ENCODE data around the gene SIPA1.

Gene SIPA1, protein sequence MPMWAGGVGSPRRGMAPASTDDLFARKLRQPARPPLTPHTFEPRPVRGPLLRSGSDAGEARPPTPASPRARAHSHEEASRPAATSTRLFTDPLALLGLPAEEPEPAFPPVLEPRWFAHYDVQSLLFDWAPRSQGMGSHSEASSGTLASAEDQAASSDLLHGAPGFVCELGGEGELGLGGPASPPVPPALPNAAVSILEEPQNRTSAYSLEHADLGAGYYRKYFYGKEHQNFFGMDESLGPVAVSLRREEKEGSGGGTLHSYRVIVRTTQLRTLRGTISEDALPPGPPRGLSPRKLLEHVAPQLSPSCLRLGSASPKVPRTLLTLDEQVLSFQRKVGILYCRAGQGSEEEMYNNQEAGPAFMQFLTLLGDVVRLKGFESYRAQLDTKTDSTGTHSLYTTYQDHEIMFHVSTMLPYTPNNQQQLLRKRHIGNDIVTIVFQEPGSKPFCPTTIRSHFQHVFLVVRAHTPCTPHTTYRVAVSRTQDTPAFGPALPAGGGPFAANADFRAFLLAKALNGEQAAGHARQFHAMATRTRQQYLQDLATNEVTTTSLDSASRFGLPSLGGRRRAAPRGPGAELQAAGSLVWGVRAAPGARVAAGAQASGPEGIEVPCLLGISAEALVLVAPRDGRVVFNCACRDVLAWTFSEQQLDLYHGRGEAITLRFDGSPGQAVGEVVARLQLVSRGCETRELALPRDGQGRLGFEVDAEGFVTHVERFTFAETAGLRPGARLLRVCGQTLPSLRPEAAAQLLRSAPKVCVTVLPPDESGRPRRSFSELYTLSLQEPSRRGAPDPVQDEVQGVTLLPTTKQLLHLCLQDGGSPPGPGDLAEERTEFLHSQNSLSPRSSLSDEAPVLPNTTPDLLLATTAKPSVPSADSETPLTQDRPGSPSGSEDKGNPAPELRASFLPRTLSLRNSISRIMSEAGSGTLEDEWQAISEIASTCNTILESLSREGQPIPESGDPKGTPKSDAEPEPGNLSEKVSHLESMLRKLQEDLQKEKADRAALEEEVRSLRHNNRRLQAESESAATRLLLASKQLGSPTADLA

DNA sequence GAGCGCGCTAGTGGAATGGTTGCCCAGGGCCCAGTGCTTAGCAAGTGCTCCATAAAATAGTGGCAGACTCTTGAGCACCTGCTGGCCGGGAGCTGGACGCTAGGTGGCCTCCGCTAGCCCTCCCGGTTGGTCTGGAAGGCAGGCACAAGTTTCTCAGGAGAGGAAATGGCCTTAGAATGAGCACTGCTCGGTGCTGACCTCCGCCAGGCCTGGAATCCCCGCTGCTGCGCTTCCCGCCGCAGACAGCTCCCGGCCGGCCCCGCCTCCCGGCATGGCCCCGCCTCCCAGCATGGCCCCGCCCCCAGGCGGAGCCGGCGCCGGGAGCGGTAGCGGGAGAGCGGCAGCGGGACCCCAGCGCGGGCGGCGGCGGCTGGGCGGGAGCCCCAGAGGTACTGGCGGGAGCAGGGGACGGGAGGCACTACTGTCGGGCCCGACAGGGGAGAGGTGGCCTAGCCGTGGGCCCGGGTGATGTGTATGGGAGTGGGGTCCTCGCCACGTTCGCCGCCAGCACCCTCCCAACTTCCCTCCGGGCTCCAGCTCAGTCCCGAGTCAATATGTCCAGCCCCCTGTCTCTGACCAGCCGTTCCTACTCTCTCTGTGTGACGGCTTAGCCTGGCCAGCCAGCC, at the start of gene SIPA1:
SIPA1 (plus strand) TSS at position 308 of the 626 bp plus-strand sequence. CDS start 2,821 bp downstream, outside the sequence.
- DNase-seq (ENCODE audit: low read depth): peak; percentile 30
- peak within 1 kb of the TSS; percentile 49 for H3K4me3 ChIP-seq (ENCODE audit: low read depth, low read length)
- TF ChIP-seq, protein P1, sequence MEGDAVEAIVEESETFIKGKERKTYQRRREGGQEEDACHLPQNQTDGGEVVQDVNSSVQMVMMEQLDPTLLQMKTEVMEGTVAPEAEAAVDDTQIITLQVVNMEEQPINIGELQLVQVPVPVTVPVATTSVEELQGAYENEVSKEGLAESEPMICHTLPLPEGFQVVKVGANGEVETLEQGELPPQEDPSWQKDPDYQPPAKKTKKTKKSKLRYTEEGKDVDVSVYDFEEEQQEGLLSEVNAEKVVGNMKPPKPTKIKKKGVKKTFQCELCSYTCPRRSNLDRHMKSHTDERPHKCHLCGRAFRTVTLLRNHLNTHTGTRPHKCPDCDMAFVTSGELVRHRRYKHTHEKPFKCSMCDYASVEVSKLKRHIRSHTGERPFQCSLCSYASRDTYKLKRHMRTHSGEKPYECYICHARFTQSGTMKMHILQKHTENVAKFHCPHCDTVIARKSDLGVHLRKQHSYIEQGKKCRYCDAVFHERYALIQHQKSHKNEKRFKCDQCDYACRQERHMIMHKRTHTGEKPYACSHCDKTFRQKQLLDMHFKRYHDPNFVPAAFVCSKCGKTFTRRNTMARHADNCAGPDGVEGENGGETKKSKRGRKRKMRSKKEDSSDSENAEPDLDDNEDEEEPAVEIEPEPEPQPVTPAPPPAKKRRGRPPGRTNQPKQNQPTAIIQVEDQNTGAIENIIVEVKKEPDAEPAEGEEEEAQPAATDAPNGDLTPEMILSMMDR (IDR thresholded peaks at IDR 0.05; ENCODE audit: control insufficient read depth, extremely low read depth, insufficient read depth): peak; percentile 52

DNA sequence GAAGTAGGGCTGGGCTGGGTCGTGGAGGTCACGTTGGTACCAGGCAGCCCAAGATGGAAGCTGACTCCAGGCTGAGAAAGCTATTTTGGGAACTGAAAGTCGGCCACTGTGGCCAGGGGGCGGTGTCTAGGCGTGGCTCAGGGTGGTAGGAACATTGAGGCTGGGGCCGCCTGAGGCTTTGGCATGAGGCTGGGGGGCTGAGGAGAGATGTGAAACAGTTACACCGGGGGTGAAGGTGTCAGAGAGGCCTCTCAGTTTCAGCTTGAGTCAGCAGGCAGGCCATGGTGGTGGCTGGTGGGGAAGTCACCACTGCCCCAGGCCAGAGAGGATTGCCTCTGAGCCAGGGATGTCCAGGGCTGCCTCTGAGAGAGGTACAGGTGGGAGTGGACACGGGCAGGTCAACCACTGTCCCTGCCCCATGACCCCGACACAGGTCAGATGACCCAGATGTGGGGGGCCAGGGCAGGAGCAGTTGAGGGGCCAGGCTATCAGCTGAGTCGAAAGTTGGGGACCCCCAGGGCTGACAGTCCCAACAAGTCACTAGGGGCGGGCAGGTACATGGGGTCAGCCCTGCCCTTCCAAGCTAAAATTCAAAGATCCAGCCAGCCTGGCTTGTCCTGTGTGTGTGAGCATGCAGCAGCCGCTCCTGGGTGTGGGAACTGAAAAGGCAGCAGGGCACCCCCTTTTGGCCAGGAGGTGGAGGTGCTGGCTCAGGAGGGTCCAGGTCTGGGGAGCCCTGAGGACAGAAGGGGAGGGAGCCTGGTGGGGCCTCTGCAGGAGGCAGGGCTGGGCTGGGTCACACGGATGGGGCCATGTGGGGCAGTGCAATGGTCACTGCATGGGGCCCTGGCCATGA, 49.5 kb upstream of the SIPA1 start:
- no peak for DNase-seq (ENCODE audit: low read depth)
- no peak overlapping the region for H3K4me3 ChIP-seq (ENCODE audit: low read depth, low read length)
- TF ChIP-seq, protein P1 (IDR thresholded peaks at IDR 0.05; ENCODE audit: control insufficient read depth, extremely low read depth, insufficient read depth): peak; percentile 42

DNA sequence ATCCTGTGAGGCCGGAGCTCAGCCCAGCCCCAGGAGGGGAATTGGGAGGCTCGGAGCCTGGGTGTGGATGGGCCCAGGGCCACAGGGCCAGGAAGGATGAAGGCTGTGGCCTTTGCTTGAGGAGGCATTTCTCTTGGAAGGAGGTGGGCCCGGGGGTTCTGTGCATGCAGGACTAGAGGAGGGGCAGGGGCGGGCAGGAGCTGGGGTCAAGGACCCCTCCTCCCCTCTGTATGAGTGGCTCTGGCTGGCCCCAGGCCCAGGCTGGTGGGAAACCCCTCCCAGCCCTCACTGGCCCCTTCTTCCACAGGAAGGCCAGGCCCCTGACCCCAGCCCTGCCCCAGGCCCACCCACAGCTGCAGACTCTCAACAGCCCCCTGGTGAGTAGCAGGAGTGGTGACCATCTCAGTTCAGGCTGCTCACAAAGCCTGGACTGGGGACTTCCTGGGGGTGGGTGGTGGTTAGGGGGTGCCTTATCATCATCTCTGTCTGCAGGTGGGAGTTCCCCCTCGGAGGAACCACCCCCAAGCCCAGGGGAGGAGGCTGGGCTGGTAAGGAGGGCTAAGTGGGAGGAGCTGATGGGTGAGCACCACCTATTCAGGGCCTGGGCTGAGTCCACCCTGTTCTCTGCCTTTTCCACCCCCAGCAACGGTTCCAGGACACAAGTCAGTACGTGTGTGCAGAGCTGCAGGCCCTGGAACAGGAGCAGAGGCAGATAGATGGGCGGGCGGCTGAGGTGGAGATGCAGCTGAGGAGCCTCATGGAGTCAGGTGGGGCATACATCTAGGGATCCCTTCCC, 48.3 kb upstream of the SIPA1 start:
- TF ChIP-seq, protein P1 (IDR thresholded peaks at IDR 0.05; ENCODE audit: control insufficient read depth, extremely low read depth, insufficient read depth): no peak
- DNase-seq (ENCODE audit: low read depth): no peak
- no peak overlapping the region for H3K4me3 ChIP-seq (ENCODE audit: low read depth, low read length)

DNA sequence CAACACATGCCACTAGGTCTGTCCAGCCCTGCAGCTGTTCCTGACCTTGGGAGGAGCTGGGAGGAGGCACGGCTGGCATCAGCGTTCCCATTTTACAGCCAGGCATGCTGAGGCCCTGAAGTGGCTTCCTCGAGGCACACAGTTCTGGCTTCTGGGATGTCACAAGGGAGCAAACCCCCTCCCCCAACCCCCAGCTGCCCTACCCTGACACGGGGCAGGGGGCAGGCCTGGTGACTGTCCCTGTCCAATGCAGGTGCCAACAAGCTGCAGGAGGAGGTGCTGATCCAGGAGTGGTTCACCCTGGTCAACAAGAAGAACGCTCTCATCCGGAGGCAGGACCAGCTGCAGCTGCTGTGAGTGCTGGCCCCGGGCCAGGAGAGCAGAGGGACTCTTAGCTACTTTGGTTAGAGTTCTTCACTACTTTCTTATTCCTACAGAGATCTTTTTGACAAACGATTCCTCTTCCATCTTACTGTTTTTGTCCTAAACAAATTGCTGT, 47.6 kb upstream of the SIPA1 start:
- no peak overlapping the region for H3K4me3 ChIP-seq (ENCODE audit: low read depth, low read length)
- DNase-seq (ENCODE audit: low read depth): peak; percentile 17
- TF ChIP-seq, protein P1 (IDR thresholded peaks at IDR 0.05; ENCODE audit: control insufficient read depth, extremely low read depth, insufficient read depth): no peak

DNA sequence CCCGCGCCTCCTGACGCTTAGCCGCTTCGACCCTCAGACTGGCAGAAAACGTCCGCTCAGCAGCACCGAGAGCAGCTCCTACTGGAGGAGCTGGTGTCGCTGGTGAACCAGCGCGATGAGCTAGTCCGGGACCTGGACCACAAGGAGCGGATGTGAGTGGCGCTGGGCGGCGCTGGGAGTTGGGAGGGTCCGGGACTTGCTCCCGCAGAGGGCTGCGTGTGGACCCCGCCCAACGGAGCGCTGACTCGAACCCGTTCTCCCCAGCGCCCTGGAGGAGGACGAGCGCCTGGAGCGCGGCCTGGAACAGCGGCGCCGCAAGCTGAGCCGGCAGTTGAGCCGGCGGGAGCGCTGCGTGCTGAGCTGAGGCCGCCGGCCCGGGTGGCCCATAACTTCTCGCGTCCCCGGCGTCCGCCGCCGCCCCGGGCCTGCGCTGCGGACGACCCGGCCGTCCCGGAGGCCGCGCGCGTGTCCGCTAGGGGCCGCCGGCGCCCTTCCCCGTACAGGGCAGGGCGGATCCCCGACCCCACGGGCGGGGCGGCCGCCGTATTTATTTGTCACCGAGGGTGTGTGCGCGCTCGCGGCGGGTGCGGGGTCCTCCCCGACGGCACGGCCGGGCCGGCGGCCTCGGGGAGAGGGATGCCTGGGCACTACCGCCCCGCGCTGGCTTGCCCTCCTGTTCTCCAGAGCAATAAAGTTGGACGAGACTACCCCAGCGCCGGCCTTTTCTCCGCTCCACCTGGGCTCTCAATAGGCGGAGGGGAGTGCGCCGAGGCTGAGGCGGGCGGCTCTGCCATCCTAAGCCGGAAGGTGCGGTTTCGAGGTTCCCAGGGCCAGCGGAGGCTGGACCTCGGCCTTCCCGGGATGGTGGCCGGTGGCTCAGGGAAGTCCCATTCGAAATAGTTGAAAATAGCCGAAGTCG, 45.7 kb upstream of the SIPA1 start:
- H3K4me3 ChIP-seq (ENCODE audit: low read depth, low read length): no peak overlapping the region
- TF ChIP-seq, protein P1 (IDR thresholded peaks at IDR 0.05; ENCODE audit: control insufficient read depth, extremely low read depth, insufficient read depth): no peak
- no peak for DNase-seq (ENCODE audit: low read depth)
